ENCODE data around the gene CREB3.

The CREB3 gene

GRCh38 chr9:35729700-35730485 lies 2.6 kb upstream of the CREB3 start:
- TF ChIP-seq CTCF (IDR thresholded peaks at IDR 0.05; ENCODE audit: insufficient read depth, low read depth, low read length, missing control alignments) = peak; percentile 49
- DNase-seq (ENCODE audit: low read depth) = peak; percentile 61

GRCh38 chr9:35730486-35730854 lies 2.0 kb upstream of the CREB3 start:
- no peak for TF ChIP-seq CTCF (IDR thresholded peaks at IDR 0.05; ENCODE audit: insufficient read depth, low read depth, low read length, missing control alignments)
- peak overlapping the region; percentile 67 for H3K4me3 ChIP-seq (ENCODE audit: low read depth, low read length)
- DNase-seq (ENCODE audit: low read depth) = no peak

More at GRCh38 chr9:35729700-35730485, 2.6 kb upstream of the CREB3 start:
- peak overlapping the region; percentile 67 for H3K4me3 ChIP-seq (ENCODE audit: low read depth, low read length)

- H3K4me3 ChIP-seq (ENCODE audit: low read depth, low read length) = peak overlapping the region; percentile 67
- no peak for TF ChIP-seq CTCF (IDR thresholded peaks at IDR 0.05; ENCODE audit: insufficient read depth, low read depth, low read length, missing control alignments)
- no peak for DNase-seq (ENCODE audit: low read depth)
Observed at GRCh38 chr9:35731415-35732184, 866 bp upstream of the CREB3 start.

GRCh38 chr9:35732800-35733541 lies 505 bp downstream of the CREB3 start:
- H3K4me3 ChIP-seq (ENCODE audit: low read depth, low read length) = peak overlapping the region; percentile 87
- TF ChIP-seq CTCF (IDR thresholded peaks at IDR 0.05; ENCODE audit: insufficient read depth, low read depth, low read length, missing control alignments) = no peak
- peak; percentile 57 for DNase-seq (ENCODE audit: low read depth)

- DNase-seq (ENCODE audit: low read depth) = no peak
- no peak overlapping the region for H3K4me3 ChIP-seq (ENCODE audit: low read depth, low read length)
- TF ChIP-seq CTCF (IDR thresholded peaks at IDR 0.05; ENCODE audit: insufficient read depth, low read depth, low read length, missing control alignments) = no peak
Observed at GRCh38 chr9:35734096-35734495, 1.6 kb downstream of the CREB3 start.

- peak; percentile 85 for DNase-seq (ENCODE audit: low read depth)
- H3K4me3 ChIP-seq (ENCODE audit: low read depth, low read length) = no peak overlapping the region
- peak; percentile 91 for TF ChIP-seq CTCF (IDR thresholded peaks at IDR 0.05; ENCODE audit: insufficient read depth, low read depth, low read length, missing control alignments)
Observed at GRCh38 chr9:35736201-35736633, 3.8 kb downstream of the CREB3 start.

Data from GM12865 (cell line).